Measurements from ENCODE around the gene USP10.
"Not testable (repeated sequence)": the region's sequence is repeated elsewhere in the genome, so short reads cannot be mapped to it uniquely, and the experiment has no call there.

USP10 gene

GRCh38 chr16:84723906-84724305, 24.1 kb downstream of the USP10 start:
- Histone ChIP-seq H3K27me3 (ENCODE audit: control insufficient read depth, insufficient read depth, low read length) (no peaks in the 10 kb centered on the region), H3K4me1 (ENCODE audit: control insufficient read depth, low read depth, low read length) (peaks cover 43% of the 10 kb centered on the region), H3K27ac (ENCODE audit: low read length) (no peak overlapping the region), H3K9me3 (ENCODE audit: control insufficient read depth, low read depth, low read length) (no peaks in the 10 kb centered on the region), H3K9ac (ENCODE audit: low read length) (no peak overlapping the region), H3K4me3 (ENCODE audit: low read length) (no peak overlapping the region), H3K36me3 (ENCODE audit: control insufficient read depth, low read depth, low read length) (peaks cover 6% of the 10 kb centered on the region)

- no peak overlapping the region for H3K27ac ChIP-seq (ENCODE audit: low read length)
Observed at GRCh38 chr16:84724606-84725309, 25.0 kb downstream of the USP10 start.

DNA sequence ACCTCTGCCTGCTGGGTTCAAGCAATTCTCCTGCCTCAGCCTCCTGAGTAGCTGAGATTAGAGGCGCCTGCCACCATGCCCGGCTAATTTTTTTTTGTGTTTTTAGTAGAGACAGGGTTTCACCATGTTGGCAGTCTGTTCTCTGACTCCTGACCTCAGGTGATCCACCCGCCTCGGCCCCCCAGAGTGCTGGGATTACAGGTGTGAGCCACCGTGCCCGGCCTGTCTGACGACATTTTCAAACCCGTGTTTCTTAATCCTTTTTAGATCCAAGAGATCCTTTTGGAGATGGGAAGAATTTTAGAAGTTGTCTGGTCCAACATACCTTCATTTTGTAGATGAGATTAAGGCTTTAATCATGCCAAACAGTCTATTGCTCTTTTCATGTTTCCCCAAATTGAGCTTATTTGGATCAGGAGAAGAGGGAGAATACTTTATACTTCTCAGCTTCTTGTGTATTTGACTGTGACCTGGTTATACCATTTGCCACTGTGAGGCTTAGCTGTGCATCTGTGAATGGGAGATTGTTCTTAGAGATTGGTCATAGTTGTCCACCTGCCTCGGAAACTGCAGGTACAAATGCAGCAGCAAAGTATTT, 25.8 kb downstream of the USP10 start:
- no peak overlapping the region for H3K9ac ChIP-seq (ENCODE audit: low read length)
- no peak overlapping the region for H3K27ac ChIP-seq (ENCODE audit: low read length)
- no peaks in the 10 kb centered on the region for H3K9me3 ChIP-seq (ENCODE audit: control insufficient read depth, low read depth, low read length)
- H3K27me3 ChIP-seq (ENCODE audit: control insufficient read depth, insufficient read depth, low read length), result no peaks in the 10 kb centered on the region
- H3K4me1 ChIP-seq (ENCODE audit: control insufficient read depth, low read depth, low read length), result peaks cover 56% of the 10 kb centered on the region
- no peaks in the 10 kb centered on the region for H3K36me3 ChIP-seq (ENCODE audit: control insufficient read depth, low read depth, low read length)
- peak overlapping the region; percentile 8 for H3K4me3 ChIP-seq (ENCODE audit: low read length)

More at GRCh38 chr16:84724606-84725309, 25.0 kb downstream of the USP10 start:
- no peaks in the 10 kb centered on the region for H3K27me3 ChIP-seq (ENCODE audit: control insufficient read depth, insufficient read depth, low read length)
- peaks cover 4% of the 10 kb centered on the region for H3K36me3 ChIP-seq (ENCODE audit: control insufficient read depth, low read depth, low read length)
- H3K9me3 ChIP-seq (ENCODE audit: control insufficient read depth, low read depth, low read length), result no peaks in the 10 kb centered on the region
- H3K9ac ChIP-seq (ENCODE audit: low read length), result no peak overlapping the region
- H3K4me3 ChIP-seq (ENCODE audit: low read length), result no peak overlapping the region
- H3K4me1 ChIP-seq (ENCODE audit: control insufficient read depth, low read depth, low read length), result peaks cover 52% of the 10 kb centered on the region

- Histone ChIP-seq H3K36me3 (ENCODE audit: control insufficient read depth, low read depth, low read length) (no peaks in the 10 kb centered on the region), H3K9me3 (ENCODE audit: control insufficient read depth, low read depth, low read length) (no peaks in the 10 kb centered on the region), H3K4me1 (ENCODE audit: control insufficient read depth, low read depth, low read length) (peaks cover 56% of the 10 kb centered on the region), H3K27me3 (ENCODE audit: control insufficient read depth, insufficient read depth, low read length) (no peaks in the 10 kb centered on the region), H3K27ac (ENCODE audit: low read length) (no peak overlapping the region), H3K9ac (ENCODE audit: low read length) (no peak overlapping the region), H3K4me3 (ENCODE audit: low read length) (peak overlapping the region; percentile 8)
Observed at GRCh38 chr16:84726079-84726668, 26.4 kb downstream of the USP10 start.

GRCh38 chr16:84726669-84727467, 27.1 kb downstream of the USP10 start:
- Histone ChIP-seq H3K27me3 (ENCODE audit: control insufficient read depth, insufficient read depth, low read length) (no peaks in the 10 kb centered on the region), H3K27ac (ENCODE audit: low read length) (no peak overlapping the region), H3K4me3 (ENCODE audit: low read length) (no peak overlapping the region), H3K9ac (ENCODE audit: low read length) (no peak overlapping the region), H3K9me3 (ENCODE audit: control insufficient read depth, low read depth, low read length) (no peaks in the 10 kb centered on the region), H3K4me1 (ENCODE audit: control insufficient read depth, low read depth, low read length) (peaks cover 56% of the 10 kb centered on the region), H3K36me3 (ENCODE audit: control insufficient read depth, low read depth, low read length) (no peaks in the 10 kb centered on the region)

DNA sequence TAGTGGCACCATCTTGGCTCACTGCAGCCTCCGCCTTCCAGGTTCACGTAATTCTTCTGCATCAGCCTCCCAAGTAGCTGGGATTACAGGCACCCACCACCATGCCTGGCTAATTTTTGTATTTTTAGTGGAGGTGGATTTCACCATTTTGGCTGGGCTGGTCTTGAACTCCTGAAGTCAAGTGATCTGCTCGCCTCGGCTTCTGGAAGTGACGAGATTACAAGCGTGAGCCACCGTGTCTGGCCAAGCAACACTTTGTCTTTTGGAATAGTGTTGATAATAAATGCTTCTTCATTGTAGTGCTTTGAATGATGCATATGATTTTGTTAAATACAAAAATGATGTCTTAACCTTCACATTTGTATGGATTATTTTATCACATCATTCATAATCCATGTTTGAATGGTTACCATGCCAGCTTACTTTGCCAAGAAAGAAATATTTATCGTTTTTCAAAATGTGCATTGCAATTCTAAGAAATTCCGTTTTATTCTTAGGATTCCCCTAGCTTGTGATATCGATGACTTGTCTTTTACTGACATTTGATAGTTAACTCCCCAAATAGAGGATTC, 29.1 kb downstream of the USP10 start:
- Histone ChIP-seq H3K9ac (ENCODE audit: low read length) (no peak overlapping the region), H3K27ac (ENCODE audit: low read length) (no peak overlapping the region), H3K4me1 (ENCODE audit: control insufficient read depth, low read depth, low read length) (peaks cover 61% of the 10 kb centered on the region), H3K9me3 (ENCODE audit: control insufficient read depth, low read depth, low read length) (no peaks in the 10 kb centered on the region), H3K36me3 (ENCODE audit: control insufficient read depth, low read depth, low read length) (peaks cover 5% of the 10 kb centered on the region), H3K27me3 (ENCODE audit: control insufficient read depth, insufficient read depth, low read length) (no peaks in the 10 kb centered on the region), H3K4me3 (ENCODE audit: low read length) (no peak overlapping the region)

DNA sequence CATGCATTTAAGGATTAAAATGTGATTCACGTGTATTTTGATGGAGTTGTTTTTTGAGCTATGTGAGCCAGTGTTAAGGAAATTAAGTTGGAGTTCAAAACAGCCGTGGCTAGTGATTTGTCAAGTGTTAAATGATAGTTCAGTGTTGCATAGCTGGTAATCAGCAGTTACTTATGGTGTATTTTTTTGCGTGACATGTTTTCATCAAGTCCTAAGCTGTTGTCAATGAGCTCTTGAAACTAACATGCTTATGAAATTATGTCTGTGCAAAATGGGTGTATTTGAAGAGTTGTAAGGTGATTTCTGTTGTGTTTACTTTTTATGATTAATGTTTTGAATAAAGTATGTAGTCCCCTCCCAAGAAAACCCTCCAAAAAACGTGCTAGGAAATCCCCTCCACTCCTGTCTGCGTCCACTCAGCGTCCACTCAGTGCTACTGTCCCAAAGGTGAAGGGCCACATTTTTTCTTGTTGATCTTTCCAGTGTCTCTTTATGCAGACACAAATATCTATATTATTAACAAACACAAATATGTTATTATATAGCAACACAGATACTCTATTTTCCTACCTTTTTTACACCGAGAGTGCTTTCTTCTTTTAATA, 30.0 kb downstream of the USP10 start:
- H3K27me3 ChIP-seq (ENCODE audit: control insufficient read depth, insufficient read depth, low read length), result no peaks in the 10 kb centered on the region
- peaks cover 59% of the 10 kb centered on the region for H3K4me1 ChIP-seq (ENCODE audit: control insufficient read depth, low read depth, low read length)
- H3K36me3 ChIP-seq (ENCODE audit: control insufficient read depth, low read depth, low read length), result peaks cover 8% of the 10 kb centered on the region
- no peak overlapping the region for H3K9ac ChIP-seq (ENCODE audit: low read length)
- H3K27ac ChIP-seq (ENCODE audit: low read length), result peak overlapping the region; percentile 9
- H3K9me3 ChIP-seq (ENCODE audit: control insufficient read depth, low read depth, low read length), result no peaks in the 10 kb centered on the region
- H3K4me3 ChIP-seq (ENCODE audit: low read length), result no peak overlapping the region

DNA sequence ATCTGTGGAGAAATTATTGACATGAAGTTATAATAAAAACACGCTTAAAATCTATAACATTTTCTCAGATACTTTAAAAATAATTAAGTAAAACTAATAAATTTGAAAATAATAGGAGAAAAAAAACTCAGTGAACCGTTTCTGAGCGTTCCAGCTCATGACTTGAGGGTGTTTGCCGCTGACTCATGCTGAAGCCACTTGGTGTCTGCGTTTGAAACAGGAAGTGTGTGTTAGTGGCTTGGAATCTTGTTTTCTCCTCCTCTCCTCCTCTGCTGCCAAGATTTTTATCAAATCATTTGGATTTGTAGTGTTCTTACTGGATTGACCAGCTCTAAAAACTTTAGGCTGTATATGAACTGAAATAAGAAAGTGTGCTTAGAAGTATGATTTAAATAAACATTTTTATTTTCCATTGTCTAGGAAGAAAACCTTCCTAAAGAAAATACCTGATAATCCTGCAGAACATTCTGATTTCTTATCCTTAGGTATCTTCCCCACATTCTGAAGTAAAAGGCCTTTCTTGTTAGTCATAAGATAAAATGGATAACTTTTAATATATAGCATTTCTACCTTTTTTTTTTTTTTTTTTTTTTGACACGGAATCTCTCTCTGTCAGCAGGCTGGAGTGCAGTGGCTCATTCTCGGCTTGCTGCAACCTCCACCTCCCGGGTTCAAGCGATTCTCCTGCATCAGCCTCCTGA, 30.8 kb downstream of the USP10 start:
- Histone ChIP-seq H3K4me3 (ENCODE audit: low read length) (no peak overlapping the region), H3K4me1 (ENCODE audit: control insufficient read depth, low read depth, low read length) (peaks cover 60% of the 10 kb centered on the region), H3K27ac (ENCODE audit: low read length) (no peak overlapping the region)

GRCh38 chr16:84732332-84732673, 32.5 kb downstream of the USP10 start:
- Histone ChIP-seq H3K36me3 (ENCODE audit: control insufficient read depth, low read depth, low read length) (peaks cover 11% of the 10 kb centered on the region), H3K4me1 (ENCODE audit: control insufficient read depth, low read depth, low read length) (peaks cover 52% of the 10 kb centered on the region), H3K27ac (ENCODE audit: low read length) (peak overlapping the region; percentile 60)
- H3K27me3 ChIP-seq (ENCODE audit: control insufficient read depth, insufficient read depth, low read length); H3K4me3 ChIP-seq (ENCODE audit: low read length); H3K9ac ChIP-seq (ENCODE audit: low read length); H3K9me3 ChIP-seq (ENCODE audit: control insufficient read depth, low read depth, low read length): not testable (repeated sequence)

More for the DNA sequence above, 30.8 kb downstream of the USP10 start:
- H3K36me3 ChIP-seq (ENCODE audit: control insufficient read depth, low read depth, low read length), result peaks cover 9% of the 10 kb centered on the region
- H3K27me3 ChIP-seq (ENCODE audit: control insufficient read depth, insufficient read depth, low read length), result no peaks in the 10 kb centered on the region
- H3K9me3 ChIP-seq (ENCODE audit: control insufficient read depth, low read depth, low read length), result no peaks in the 10 kb centered on the region
- peak overlapping the region; percentile 19 for H3K9ac ChIP-seq (ENCODE audit: low read length)

DNA sequence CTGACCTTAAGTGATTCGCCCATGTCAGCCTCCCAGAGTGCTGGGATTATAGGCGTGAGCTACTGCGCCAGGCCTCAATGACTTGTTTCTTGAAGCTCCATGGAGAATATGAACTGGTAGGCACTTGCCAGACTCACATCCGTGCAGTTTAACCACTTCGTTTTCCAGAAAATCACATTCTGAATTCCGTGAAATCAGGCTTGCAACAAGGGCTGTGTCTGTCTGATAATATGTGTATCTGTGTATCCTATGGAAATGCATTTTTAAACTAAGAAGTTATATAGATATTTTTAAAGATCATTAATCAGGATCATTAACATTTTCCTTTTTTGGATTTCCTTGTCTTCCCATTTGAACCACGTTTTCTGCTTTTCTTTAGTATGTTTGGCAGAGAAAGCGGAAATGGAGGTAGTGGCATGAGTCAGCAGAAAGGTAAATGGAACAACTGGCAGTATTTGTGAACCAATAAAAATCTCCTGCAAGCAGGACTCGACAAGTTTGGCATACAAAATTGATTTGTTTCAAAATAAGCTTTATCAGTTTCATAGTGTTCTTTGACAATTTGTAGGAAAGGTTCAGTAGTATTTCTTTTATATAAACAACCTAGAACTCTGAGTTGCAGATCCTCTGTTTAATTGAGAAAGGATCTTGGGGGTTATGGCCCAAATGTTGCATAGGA, 33.0 kb downstream of the USP10 start:
- peak overlapping the region; percentile 60 for H3K27ac ChIP-seq (ENCODE audit: low read length)
- H3K9ac ChIP-seq (ENCODE audit: low read length), result peak overlapping the region; percentile 33
- H3K4me1 ChIP-seq (ENCODE audit: control insufficient read depth, low read depth, low read length), result peaks cover 49% of the 10 kb centered on the region
- no peaks in the 10 kb centered on the region for H3K27me3 ChIP-seq (ENCODE audit: control insufficient read depth, insufficient read depth, low read length)
- H3K9me3 ChIP-seq (ENCODE audit: control insufficient read depth, low read depth, low read length), result no peaks in the 10 kb centered on the region
- no peak overlapping the region for H3K4me3 ChIP-seq (ENCODE audit: low read length)
- H3K36me3 ChIP-seq (ENCODE audit: control insufficient read depth, low read depth, low read length), result peaks cover 11% of the 10 kb centered on the region

All from iPS-18a (cell line).